ENCODE measurements around the gene OR11G2. TPM values are rescaled to one million over a fixed set of nuclear protein-coding genes. Genes with fewer than 3 reads are reported as not detected.
"Not testable (repeated sequence)": the region's sequence is repeated elsewhere in the genome, so short reads cannot be mapped to it uniquely, and the experiment has no call there.

OR11G2 gene
- total RNA-seq, 1 donor from 2014 or later: not detected

- DNase-seq (ENCODE audit: low spot score): no peak
These were observed 32.7 kb downstream of the OR11G2 start, which contains the start of gene OR11H6 for GRCh38 chr14:20223410-20223809. TSS of gene OR11H6 (plus strand) at chr14:20223710. CDS start at chr14:20223710, 0 bp downstream.

DNA sequence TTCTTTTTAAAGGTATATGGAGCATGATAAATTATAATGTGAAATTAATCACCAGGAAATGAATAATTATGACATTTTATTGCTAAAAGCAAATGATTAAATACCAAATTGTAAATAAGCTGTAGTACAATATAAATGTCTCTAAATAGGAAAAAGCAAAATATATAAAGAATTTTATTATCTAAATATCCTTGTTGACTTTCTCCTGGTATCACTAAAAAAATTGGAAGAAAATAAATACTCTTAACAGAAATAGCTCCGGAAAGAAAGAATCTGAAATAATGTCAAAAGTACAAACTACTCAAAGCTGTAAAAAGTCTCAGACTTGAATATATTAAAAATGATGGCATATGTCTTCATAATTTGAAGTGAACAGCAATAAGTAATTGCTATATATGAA is 38.0 kb downstream of the OR11G2 start, which contains the start of gene OR11H7:
OR11H7 (plus strand) TSS at position 301 of the 400 bp plus-strand sequence.
- DNase-seq (ENCODE audit: low spot score): no peak

DNA sequence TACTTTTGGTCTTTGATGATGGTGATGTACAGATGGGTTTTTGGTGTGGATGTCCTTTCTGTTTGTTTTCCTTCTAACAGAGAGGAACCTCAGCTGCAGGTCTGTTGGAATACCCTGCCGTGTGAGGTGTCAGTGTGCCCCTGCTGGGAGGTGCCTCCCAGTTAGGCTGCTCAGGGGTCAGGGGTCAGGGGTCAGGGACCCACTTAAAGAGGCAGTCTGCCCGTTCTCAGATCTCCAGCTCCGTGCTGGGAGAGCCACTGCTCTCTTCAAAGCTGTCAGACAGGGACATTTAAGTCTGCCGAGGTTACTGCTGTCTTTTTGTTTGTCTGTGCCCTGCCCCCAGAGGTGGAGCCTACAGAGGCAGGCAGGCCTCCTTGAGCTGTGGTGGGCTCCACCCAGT is 44.7 kb downstream of the OR11G2 start:
- not testable (repeated sequence) for DNase-seq (ENCODE audit: low spot score)

DNA sequence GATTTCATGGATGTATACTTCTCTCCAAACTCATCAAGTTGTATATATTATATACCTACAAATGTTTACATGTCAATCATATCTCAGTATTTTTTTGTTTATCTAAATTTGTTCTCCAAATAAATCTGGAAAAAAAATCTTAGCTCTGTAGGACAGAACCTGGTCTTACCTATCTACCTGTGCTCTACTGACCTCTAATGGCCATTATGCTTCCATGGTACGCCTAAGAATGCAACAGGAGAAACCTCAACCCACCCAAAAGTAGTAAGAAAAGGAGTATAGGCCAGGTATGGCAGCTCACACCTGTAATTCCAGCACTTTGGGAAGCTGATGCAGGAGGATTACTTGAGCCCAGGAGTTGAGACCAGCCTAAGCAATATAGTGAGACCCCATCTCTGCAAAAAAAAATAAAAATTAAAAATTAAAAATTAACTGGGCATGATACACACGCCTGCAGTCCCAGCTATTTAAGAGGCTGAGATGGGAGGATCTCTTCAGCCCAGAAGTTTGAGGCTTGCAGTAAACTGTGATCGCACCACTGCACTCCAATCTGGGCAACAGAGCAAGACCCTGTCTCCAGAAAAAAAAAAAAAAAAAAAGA is 57.0 kb downstream of the OR11G2 start:
- DNase-seq (ENCODE audit: low spot score): no peak

Other genes with a start within 250 kb of the OR11G2 start
- gene OR4K15, start 215.3 kb upstream of the OR11G2 start, total RNA-seq: not detected
- gene OR4Q2, start 188.7 kb upstream of the OR11G2 start, total RNA-seq: not detected
- gene OR4K14, start 171.6 kb upstream of the OR11G2 start, total RNA-seq: not detected
- not detected for gene OR4K13, start 154.9 kb upstream of the OR11G2 start, total RNA-seq
- not detected for gene OR4L1, start 130.9 kb upstream of the OR11G2 start, total RNA-seq
- not detected for gene OR4K17, start 80.2 kb upstream of the OR11G2 start, total RNA-seq
- not detected for gene OR4N5, start 52.1 kb upstream of the OR11G2 start, total RNA-seq
- not detected for gene OR11H6, start 32.8 kb downstream of the OR11G2 start, total RNA-seq
- not detected for gene OR11H7, start 38.1 kb downstream of the OR11G2 start, total RNA-seq
- gene OR11H4, start 48.4 kb downstream of the OR11G2 start, total RNA-seq: not detected
- gene TTC5, start 115.1 kb downstream of the OR11G2 start, total RNA-seq: 26.6 TPM
- gene CCNB1IP1, start 142.4 kb downstream of the OR11G2 start, total RNA-seq: 38.3 TPM
- gene PARP2, start 152.7 kb downstream of the OR11G2 start, total RNA-seq: 20.6 TPM
- 38.7 TPM for gene TEP1, start 222.6 kb downstream of the OR11G2 start, total RNA-seq
- gene KLHL33, start 245.3 kb downstream of the OR11G2 start, total RNA-seq: 0.26 TPM